A673 (cell line): ENCODE measurements around the gene CYP1A2.

Source experiments
- EZH2 ChIP-seq: fragments of 200-600 bp; sonication (generic); IDR thresholded peaks from 2 replicates; pipeline ENCODE4 v1.6.1; 2017; ENCODE audit warnings: borderline replicate concordance, low read depth, mild to moderate bottlenecking, mixed read lengths, antibody characterized with exemption, low read length; ENCODE audit not compliant: poor library complexity, severe bottlenecking
- TF ChIP-seq, protein P1 (sequence below): fragments of 300-800, 200-600 bp; sonication (generic); conservative IDR thresholded peaks from 2 replicates; pipeline ENCODE4 v1.5.1; 2017; ENCODE audit warnings: low read depth, mild to moderate bottlenecking, antibody characterized with exemption, low read length, moderate library complexity, mixed read lengths

DNA sequence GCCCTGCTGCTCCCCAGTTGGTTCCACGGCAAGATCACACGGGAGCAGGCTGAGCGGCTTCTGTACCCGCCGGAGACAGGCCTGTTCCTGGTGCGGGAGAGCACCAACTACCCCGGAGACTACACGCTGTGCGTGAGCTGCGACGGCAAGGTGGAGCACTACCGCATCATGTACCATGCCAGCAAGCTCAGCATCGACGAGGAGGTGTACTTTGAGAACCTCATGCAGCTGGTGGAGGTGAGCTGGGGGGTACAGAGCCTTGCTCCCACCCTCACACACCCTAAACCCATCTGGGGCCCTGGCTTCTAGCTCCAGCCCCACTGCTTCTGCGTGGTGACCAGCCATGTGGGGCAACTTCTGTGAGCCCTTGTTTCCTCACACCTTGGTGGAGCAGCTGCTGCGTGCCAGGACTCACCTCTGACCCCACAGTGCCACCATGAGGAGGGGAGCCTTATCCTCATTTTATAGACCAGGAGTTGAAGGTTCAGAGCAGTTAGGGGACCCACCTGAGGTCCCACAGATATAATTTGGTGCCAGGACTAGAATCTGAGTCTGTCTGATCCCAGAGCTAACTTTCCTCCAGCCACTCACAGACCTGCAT, 50.7 kb downstream of the CYP1A2 start:
- TF ChIP-seq, protein P1, sequence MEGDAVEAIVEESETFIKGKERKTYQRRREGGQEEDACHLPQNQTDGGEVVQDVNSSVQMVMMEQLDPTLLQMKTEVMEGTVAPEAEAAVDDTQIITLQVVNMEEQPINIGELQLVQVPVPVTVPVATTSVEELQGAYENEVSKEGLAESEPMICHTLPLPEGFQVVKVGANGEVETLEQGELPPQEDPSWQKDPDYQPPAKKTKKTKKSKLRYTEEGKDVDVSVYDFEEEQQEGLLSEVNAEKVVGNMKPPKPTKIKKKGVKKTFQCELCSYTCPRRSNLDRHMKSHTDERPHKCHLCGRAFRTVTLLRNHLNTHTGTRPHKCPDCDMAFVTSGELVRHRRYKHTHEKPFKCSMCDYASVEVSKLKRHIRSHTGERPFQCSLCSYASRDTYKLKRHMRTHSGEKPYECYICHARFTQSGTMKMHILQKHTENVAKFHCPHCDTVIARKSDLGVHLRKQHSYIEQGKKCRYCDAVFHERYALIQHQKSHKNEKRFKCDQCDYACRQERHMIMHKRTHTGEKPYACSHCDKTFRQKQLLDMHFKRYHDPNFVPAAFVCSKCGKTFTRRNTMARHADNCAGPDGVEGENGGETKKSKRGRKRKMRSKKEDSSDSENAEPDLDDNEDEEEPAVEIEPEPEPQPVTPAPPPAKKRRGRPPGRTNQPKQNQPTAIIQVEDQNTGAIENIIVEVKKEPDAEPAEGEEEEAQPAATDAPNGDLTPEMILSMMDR = no peak
- no peak for TF ChIP-seq EZH2
